ENCODE measurements around the gene KRT71. TPM values are rescaled to one million over a fixed set of nuclear protein-coding genes. Genes with fewer than 3 reads are reported as not detected.

The KRT71 gene
- total RNA-seq, 1 experiment from 2014 or later: not detected

DNA sequence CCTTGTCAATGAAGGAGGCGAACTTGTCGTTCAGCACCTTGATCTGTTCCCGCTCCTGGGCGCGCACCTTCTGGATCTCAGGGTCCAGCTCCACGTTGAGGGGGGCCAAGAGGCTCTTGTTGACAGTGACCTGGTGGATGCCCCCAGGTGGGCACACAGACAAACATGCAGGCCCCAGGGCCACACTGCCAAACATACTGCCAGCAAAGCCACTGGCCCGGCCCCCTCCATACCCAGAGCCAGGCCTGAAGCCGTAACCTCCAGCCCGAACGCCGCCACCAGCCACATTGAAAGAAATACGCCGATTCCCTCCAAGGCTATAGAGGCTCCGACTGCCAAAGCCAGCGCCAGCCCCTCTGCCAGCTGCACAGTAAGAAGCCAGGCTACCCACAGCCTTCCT lies 20.4 kb upstream of the KRT71 start:
- Mint-ChIP-seq H3K27ac (no peak overlapping the region), H3K4me1 (no peaks in the 10 kb centered on the region), H3K4me3 (no peak overlapping the region), H3K27me3 (ENCODE audit: low read depth) (no peaks in the 10 kb centered on the region), H3K9me3 (no peaks in the 10 kb centered on the region), H3K36me3 (no peaks in the 10 kb centered on the region)
- no peak for TF ChIP-seq RORB (CRISPR knock-in tag; IDR thresholded peaks at IDR 0.05)
- TF ChIP-seq MYBL2 (CRISPR knock-in tag; IDR thresholded peaks at IDR 0.05): no peak
- TF ChIP-seq FOXJ3 (CRISPR knock-in tag; IDR thresholded peaks at IDR 0.05; ENCODE audit: borderline replicate concordance): no peak
- TF ChIP-seq KAT7 (CRISPR knock-in tag; IDR thresholded peaks at IDR 0.05; ENCODE audit: borderline replicate concordance): no peak
- TF ChIP-seq, protein P1, sequence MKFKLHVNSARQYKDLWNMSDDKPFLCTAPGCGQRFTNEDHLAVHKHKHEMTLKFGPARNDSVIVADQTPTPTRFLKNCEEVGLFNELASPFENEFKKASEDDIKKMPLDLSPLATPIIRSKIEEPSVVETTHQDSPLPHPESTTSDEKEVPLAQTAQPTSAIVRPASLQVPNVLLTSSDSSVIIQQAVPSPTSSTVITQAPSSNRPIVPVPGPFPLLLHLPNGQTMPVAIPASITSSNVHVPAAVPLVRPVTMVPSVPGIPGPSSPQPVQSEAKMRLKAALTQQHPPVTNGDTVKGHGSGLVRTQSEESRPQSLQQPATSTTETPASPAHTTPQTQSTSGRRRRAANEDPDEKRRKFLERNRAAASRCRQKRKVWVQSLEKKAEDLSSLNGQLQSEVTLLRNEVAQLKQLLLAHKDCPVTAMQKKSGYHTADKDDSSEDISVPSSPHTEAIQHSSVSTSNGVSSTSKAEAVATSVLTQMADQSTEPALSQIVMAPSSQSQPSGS (CRISPR knock-in tag; IDR thresholded peaks at IDR 0.05; ENCODE audit: borderline replicate concordance, low read depth): no peak
- no peak for TF ChIP-seq ZNF121 (CRISPR knock-in tag; IDR thresholded peaks at IDR 0.05)
- TF ChIP-seq, protein P2, sequence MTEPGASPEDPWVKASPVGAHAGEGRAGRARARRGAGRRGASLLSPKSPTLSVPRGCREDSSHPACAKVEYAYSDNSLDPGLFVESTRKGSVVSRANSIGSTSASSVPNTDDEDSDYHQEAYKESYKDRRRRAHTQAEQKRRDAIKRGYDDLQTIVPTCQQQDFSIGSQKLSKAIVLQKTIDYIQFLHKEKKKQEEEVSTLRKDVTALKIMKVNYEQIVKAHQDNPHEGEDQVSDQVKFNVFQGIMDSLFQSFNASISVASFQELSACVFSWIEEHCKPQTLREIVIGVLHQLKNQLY (CRISPR knock-in tag; IDR thresholded peaks at IDR 0.05): no peak
- TF ChIP-seq NFYB (CRISPR knock-in tag; conservative IDR thresholded peaks at IDR 0.05; ENCODE audit: low read depth): no peak
- no peak for TF ChIP-seq GABPB1 (CRISPR knock-in tag; IDR thresholded peaks at IDR 0.05)
- TF ChIP-seq, protein P3, sequence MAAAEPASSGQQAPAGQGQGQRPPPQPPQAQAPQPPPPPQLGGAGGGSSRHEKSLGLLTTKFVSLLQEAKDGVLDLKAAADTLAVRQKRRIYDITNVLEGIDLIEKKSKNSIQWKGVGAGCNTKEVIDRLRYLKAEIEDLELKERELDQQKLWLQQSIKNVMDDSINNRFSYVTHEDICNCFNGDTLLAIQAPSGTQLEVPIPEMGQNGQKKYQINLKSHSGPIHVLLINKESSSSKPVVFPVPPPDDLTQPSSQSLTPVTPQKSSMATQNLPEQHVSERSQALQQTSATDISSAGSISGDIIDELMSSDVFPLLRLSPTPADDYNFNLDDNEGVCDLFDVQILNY (CRISPR knock-in tag; IDR thresholded peaks at IDR 0.05): no peak
- TF ChIP-seq NFE2L1 (CRISPR knock-in tag; IDR thresholded peaks at IDR 0.05): no peak
- TF ChIP-seq, protein P4, sequence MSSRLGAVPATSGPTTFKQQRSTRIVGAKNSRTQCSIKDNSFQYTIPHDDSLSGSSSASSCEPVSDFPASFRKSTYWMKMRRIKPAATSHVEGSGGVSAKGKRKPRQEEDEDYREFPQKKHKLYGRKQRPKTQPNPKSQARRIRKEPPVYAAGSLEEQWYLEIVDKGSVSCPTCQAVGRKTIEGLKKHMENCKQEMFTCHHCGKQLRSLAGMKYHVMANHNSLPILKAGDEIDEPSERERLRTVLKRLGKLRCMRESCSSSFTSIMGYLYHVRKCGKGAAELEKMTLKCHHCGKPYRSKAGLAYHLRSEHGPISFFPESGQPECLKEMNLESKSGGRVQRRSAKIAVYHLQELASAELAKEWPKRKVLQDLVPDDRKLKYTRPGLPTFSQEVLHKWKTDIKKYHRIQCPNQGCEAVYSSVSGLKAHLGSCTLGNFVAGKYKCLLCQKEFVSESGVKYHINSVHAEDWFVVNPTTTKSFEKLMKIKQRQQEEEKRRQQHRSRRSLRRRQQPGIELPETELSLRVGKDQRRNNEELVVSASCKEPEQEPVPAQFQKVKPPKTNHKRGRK (CRISPR knock-in tag; IDR thresholded peaks at IDR 0.05; ENCODE audit: borderline replicate concordance): no peak
- TF ChIP-seq ZNF263 (CRISPR knock-in tag; IDR thresholded peaks at IDR 0.05; ENCODE audit: low read depth): no peak
- TF ChIP-seq NR2C2 (CRISPR knock-in tag; IDR thresholded peaks at IDR 0.05): no peak
- no peak for TF ChIP-seq HMGA2 (CRISPR knock-in tag; IDR thresholded peaks at IDR 0.05)
- no peak for TF ChIP-seq ATF1 (CRISPR knock-in tag; IDR thresholded peaks at IDR 0.05)
- no peak for TF ChIP-seq GRHL2 (CRISPR knock-in tag; IDR thresholded peaks at IDR 0.05; ENCODE audit: insufficient replicate concordance, severe bottlenecking)
- TF ChIP-seq, protein P5, sequence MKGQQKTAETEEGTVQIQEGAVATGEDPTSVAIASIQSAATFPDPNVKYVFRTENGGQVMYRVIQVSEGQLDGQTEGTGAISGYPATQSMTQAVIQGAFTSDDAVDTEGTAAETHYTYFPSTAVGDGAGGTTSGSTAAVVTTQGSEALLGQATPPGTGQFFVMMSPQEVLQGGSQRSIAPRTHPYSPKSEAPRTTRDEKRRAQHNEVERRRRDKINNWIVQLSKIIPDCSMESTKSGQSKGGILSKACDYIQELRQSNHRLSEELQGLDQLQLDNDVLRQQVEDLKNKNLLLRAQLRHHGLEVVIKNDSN (CRISPR knock-in tag; IDR thresholded peaks at IDR 0.05): no peak
- ChIA-PET POLR2A (no interaction called here), CTCF (interaction anchor here (0.8 to 1.6 kb wide), 3 partner anchors 9 to 292 kb away, joined by 3 to 6 read pairs (median 6); no protein-coding TSS in a partner anchor)
- ATAC-seq (no peak), DNase-seq (ENCODE audit: low spot score) (no peak)

DNA sequence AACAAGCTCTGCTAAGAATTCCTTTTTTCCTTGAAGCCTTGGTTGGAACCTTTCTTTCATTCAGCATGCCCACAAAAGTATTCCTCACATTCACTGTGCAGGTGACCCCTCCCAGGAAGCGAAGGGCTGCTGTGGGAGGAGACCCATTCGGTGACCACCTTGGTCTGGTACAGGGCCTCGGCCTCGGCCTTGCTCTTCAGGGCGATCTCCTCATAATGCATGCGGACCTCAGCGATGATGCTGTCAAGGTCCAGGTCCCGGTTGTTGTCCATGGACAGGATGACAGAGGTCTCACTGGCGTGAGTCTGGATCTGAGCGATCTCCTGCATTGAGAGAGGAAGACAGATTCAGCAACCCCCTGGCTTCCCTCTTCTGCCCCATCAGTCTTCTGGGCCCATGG lies 17.6 kb upstream of the KRT71 start:
- DNase-seq (ENCODE audit: low spot score): no peak
- TF ChIP-seq CBFB (CRISPR knock-in tag; IDR thresholded peaks at IDR 0.05; ENCODE audit: low read depth) (no peak), ZNF121 (CRISPR knock-in tag; IDR thresholded peaks at IDR 0.05) (no peak), FOXJ3 (CRISPR knock-in tag; IDR thresholded peaks at IDR 0.05; ENCODE audit: borderline replicate concordance) (no peak), SMAD4 (CRISPR knock-in tag; IDR thresholded peaks at IDR 0.05) (no peak)
- TF ChIP-seq, protein P6, sequence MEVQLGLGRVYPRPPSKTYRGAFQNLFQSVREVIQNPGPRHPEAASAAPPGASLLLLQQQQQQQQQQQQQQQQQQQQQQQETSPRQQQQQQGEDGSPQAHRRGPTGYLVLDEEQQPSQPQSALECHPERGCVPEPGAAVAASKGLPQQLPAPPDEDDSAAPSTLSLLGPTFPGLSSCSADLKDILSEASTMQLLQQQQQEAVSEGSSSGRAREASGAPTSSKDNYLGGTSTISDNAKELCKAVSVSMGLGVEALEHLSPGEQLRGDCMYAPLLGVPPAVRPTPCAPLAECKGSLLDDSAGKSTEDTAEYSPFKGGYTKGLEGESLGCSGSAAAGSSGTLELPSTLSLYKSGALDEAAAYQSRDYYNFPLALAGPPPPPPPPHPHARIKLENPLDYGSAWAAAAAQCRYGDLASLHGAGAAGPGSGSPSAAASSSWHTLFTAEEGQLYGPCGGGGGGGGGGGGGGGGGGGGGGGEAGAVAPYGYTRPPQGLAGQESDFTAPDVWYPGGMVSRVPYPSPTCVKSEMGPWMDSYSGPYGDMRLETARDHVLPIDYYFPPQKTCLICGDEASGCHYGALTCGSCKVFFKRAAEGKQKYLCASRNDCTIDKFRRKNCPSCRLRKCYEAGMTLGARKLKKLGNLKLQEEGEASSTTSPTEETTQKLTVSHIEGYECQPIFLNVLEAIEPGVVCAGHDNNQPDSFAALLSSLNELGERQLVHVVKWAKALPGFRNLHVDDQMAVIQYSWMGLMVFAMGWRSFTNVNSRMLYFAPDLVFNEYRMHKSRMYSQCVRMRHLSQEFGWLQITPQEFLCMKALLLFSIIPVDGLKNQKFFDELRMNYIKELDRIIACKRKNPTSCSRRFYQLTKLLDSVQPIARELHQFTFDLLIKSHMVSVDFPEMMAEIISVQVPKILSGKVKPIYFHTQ (CRISPR knock-in tag; IDR thresholded peaks at IDR 0.05): no peak
- H3K4me1 Mint-ChIP-seq: no peaks in the 10 kb centered on the region
- H3K27me3 Mint-ChIP-seq (ENCODE audit: low read depth): no peaks in the 10 kb centered on the region
- no peak overlapping the region for H3K4me3 Mint-ChIP-seq
- H3K27ac Mint-ChIP-seq: no peak overlapping the region
- H3K9me3 Mint-ChIP-seq: no peaks in the 10 kb centered on the region
- CTCF ChIA-PET: interaction anchor here (1.1 to 1.4 kb wide), 2 partner anchors 13 to 175 kb away, joined by 3 read pairs; no protein-coding TSS in a partner anchor
- POLR2A ChIA-PET: no interaction called here
- H3K36me3 Mint-ChIP-seq: no peaks in the 10 kb centered on the region
- no peak for ATAC-seq

Measured in WTC11 (cell line).